ENCODE measurements around the gene NOS1AP. TPM values are rescaled to one million over a fixed set of nuclear protein-coding genes. Genes with fewer than 3 reads are reported as not detected.

NOS1AP gene
- total RNA-seq, 4 donors from 2014 or later, result 0.31 to 12.7 (median 1.7) TPM

DNA sequence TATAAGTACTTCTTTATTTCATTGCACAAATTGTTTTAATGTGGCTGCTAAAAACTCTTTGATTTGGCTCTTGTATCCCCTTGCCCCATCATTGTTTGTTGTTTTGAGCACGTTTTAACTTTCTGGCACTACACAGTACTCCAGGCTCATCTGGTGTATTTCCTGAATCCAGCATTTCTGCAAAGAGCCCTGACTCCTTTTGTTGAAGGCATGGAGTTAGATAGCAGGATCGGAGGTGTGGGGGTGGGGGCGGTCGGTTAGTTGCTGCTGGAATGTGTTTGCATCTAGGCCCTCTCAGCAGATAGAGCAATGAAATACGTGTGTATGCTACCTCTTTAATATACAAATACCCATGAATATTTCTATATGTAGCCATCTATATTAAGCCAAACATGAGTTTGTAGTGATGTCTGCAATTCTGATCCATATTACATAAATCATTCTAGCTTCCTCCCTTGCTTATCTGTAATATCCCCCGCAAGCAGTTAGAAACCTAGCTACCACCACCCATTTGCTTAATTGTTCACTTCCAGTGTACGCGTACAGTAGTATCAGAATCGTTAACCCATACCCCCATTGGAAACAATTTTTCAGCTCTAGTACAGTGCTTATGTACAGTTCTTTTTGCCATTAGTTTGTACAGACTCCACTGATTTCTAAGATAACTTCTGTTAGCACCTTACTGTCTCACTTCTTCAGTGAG lies 106.0 kb downstream of the NOS1AP start:
- WGBS, 2 donors, result 75 to 78% methylated on average over 9 of the region's 9 CpGs
- H3K4me3 ChIP-seq, result no peak overlapping the region

DNA sequence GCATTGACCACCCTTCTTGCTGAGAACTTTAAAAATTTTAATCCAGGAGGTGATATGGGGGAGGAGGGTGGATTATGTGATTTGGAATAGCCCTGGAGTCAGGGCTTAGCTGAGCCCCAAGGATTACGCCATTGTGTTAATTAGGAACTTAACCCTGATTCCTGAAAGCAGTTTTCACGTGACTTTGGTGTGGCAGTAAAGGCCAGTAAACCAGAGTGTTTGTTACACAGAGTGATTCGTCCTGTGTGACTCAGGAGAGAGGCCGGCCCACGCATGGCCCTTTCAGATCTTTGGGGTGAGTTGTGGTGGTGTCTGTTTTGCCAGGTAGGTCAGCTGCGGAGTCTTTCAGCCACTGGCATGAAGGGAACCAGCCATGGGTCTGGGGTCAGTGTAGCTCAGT lies 107.6 kb downstream of the NOS1AP start:
- H3K4me1 ChIP-seq, result peaks cover 0 to 48% (median 0%) of the 10 kb centered on the region in 3 donors
- DNase-seq, result no peak
- no peak overlapping the region for H3K4me3 ChIP-seq
- intact Hi-C loops (cut with DNase I), result no loop called here
- no peaks in the 10 kb centered on the region for H3K36me3 ChIP-seq
- no peaks in the 10 kb centered on the region for H3K9me3 ChIP-seq
- no peaks in the 10 kb centered on the region for H3K27me3 ChIP-seq
- H3K27ac ChIP-seq, result no peak overlapping the region
- 47 to 49% methylated on average over 5 to 6 of the region's 6 CpGs for WGBS, 2 donors
- no peak for TF ChIP-seq POLR2A (IDR thresholded peaks at IDR 0.05)
- TF ChIP-seq, protein P1, sequence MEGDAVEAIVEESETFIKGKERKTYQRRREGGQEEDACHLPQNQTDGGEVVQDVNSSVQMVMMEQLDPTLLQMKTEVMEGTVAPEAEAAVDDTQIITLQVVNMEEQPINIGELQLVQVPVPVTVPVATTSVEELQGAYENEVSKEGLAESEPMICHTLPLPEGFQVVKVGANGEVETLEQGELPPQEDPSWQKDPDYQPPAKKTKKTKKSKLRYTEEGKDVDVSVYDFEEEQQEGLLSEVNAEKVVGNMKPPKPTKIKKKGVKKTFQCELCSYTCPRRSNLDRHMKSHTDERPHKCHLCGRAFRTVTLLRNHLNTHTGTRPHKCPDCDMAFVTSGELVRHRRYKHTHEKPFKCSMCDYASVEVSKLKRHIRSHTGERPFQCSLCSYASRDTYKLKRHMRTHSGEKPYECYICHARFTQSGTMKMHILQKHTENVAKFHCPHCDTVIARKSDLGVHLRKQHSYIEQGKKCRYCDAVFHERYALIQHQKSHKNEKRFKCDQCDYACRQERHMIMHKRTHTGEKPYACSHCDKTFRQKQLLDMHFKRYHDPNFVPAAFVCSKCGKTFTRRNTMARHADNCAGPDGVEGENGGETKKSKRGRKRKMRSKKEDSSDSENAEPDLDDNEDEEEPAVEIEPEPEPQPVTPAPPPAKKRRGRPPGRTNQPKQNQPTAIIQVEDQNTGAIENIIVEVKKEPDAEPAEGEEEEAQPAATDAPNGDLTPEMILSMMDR (IDR thresholded peaks at IDR 0.05), result no peak

More for the DNA sequence above, 106.0 kb downstream of the NOS1AP start:
- Histone ChIP-seq H3K27ac (no peak overlapping the region), H3K36me3 (no peaks in the 10 kb centered on the region), H3K9me3 (no peaks in the 10 kb centered on the region), H3K27me3 (no peaks in the 10 kb centered on the region), H3K4me1 (peaks cover 0 to 44% (median 0%) of the 10 kb centered on the region in 3 donors)
- intact Hi-C loops (cut with DNase I), result no loop called here
- DNase-seq, result no peak
- TF ChIP-seq, protein P1 (IDR thresholded peaks at IDR 0.05), result no peak
- TF ChIP-seq POLR2A (IDR thresholded peaks at IDR 0.05), result no peak

DNA sequence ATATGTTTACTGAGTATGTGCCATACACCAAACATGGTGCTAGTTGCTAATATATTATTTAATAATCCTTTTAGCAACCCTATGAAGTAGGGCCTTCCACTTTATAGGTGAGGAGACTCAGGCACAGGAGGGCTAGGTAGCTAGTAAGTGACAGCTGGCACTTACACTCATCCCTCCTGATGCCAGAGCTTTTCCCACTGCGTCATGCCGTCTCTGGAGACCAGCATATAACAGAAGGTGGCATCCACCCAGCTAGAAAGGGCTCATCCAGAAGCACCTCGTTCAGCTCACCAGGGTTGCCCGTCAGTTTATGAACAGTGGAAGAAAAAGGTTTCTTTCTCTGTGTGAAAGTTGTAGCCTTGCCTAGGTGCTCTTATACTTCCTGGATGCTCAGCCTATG lies 108.9 kb downstream of the NOS1AP start:
- DNase-seq, result no peak
- no peaks in the 10 kb centered on the region for H3K9me3 ChIP-seq
- peaks cover 0 to 48% (median 0%) of the 10 kb centered on the region in 3 donors for H3K4me1 ChIP-seq
- WGBS, 2 donors, result 86 to 100% methylated on average over 2 to 4 of the region's 4 CpGs
- no peaks in the 10 kb centered on the region for H3K36me3 ChIP-seq
- H3K4me3 ChIP-seq, result no peak overlapping the region
- H3K27ac ChIP-seq, result no peak overlapping the region
- no peaks in the 10 kb centered on the region for H3K27me3 ChIP-seq
- intact Hi-C loops (cut with DNase I), result no loop called here
- no peak for TF ChIP-seq POLR2A (IDR thresholded peaks at IDR 0.05)
- TF ChIP-seq, protein P1 (IDR thresholded peaks at IDR 0.05), result no peak

DNA sequence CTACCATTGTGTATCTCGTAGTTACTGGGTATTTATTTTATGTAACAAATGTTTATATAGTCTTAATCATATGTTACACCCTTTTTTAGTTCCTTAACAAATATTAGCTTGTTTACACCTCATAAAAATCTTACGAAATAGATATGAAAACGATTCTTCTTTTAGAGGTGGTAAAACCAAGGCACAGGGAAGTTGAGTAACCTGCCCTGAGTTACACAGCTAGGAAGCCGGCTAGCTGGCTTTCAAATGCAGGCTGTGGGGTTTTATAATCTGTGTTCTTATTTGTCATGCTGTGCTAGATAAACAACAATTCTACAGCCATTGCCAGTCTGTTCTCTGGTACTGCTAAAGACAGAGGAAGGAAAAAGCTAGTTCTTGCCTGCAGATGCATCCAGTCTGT lies 109.6 kb downstream of the NOS1AP start:
- H3K27me3 ChIP-seq, result no peaks in the 10 kb centered on the region
- no peak overlapping the region for H3K27ac ChIP-seq
- H3K36me3 ChIP-seq, result no peaks in the 10 kb centered on the region
- no peak for TF ChIP-seq POLR2A (IDR thresholded peaks at IDR 0.05)
- TF ChIP-seq, protein P1 (IDR thresholded peaks at IDR 0.05), result no peak
- no peak for DNase-seq
- H3K4me1 ChIP-seq, result peaks cover 0 to 48% (median 0%) of the 10 kb centered on the region in 3 donors
- intact Hi-C loops (cut with DNase I), result no loop called here
- WGBS, 2 donors, result 61 to 69% methylated on average over 4 of the region's 4 CpGs
- H3K4me3 ChIP-seq, result no peak overlapping the region
- no peaks in the 10 kb centered on the region for H3K9me3 ChIP-seq

DNA sequence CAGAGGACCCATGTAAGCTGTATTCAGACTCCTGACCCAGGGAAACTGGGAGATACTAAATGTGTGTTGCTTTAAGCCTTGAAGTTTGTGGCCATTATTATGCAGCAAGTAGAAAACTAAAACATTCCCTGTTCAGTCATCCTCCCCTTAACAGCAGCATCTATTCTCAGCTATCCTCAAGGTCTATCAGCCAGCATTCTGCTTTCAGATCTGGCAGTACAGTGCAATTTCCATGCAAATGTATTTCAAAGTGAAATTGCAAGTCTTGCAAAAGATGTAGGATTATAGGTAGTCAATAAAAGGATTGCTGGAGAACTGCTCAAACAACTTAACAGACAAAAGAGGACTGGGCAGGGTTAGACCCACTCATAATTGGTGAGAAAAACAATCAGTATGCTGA lies 111.3 kb downstream of the NOS1AP start:
- Histone ChIP-seq H3K4me1 (peaks cover 0 to 48% (median 0%) of the 10 kb centered on the region in 3 donors), H3K27ac (no peak overlapping the region), H3K27me3 (no peaks in the 10 kb centered on the region), H3K36me3 (no peaks in the 10 kb centered on the region), H3K9me3 (no peaks in the 10 kb centered on the region), H3K4me3 (no peak overlapping the region)
- DNase-seq, result no peak
- intact Hi-C loops (cut with DNase I), result no loop called here
- TF ChIP-seq, protein P1 (IDR thresholded peaks at IDR 0.05), result no peak
- no peak for TF ChIP-seq POLR2A (IDR thresholded peaks at IDR 0.05)
